HL-60 (cell line): ENCODE data around the gene PABPC1L.

Source experiments
- CTCF ChIP-seq: IDR thresholded peaks from one replicate; pipeline ENCODE4 v1.5.1; 2011; ENCODE audit warnings: low read length, control low read depth, inconsistent platforms; ENCODE audit not compliant: insufficient read depth
- REST ChIP-seq: IDR thresholded peaks from 2 replicates; pipeline ENCODE4 v1.6.1; 2012; ENCODE audit warnings: low read depth; ENCODE audit not compliant: insufficient replicate concordance

- TF ChIP-seq CTCF (no peak), REST (no peak)
Measured at GRCh38 chr20:44943828-44944227, 34.0 kb downstream of the PABPC1L start.
